ENCODE data around the gene ABLIM2. TPM values are rescaled to one million over a fixed set of nuclear protein-coding genes. Genes with fewer than 3 reads are reported as not detected.

Gene ABLIM2
- total and polyA plus RNA-seq, 2 of the 4 experiments (the other 2 are of a cell fraction) = under 0.01 to 0.10 TPM

GRCh38 chr4:7955393-7955792 lies 203.2 kb downstream of the ABLIM2 start:
- H3K14ac ChIP-seq (replicated peaks; ENCODE audit: low read depth, low read length) = peak overlapping the region; percentile 29; the same call in 1 of the 2 replicates
- no peak overlapping the region for H3K4me2 ChIP-seq (ENCODE audit: low read depth, low read length)
- no peak overlapping the region for H3K23ac ChIP-seq (ENCODE audit: low read depth, low read length)
- dilution Hi-C loops (cut with HindIII; ENCODE audit: low sequenced_read_pairs, unreplicated experiment) = no loop called here
- no peak overlapping the region; the same call in 1 of the 2 replicates for H4K91ac ChIP-seq (ENCODE audit: insufficient read depth, low read depth, low read length)
- H3K79me1 ChIP-seq (ENCODE audit: low read depth in 1 of 2, low read length in 2 of 2) = peaks cover 0 to 10% of the 10 kb centered on the region in 2 experiments; a peak in 2 of 4 replicates
- DNase-seq = no peak
- H2AK5ac ChIP-seq (ENCODE audit: low read depth, low read length) = peak overlapping the region; percentile 81
- WGBS, 2 experiments (ENCODE audit: extremely low coverage in 2 of 2, insufficient read length in 1 of 2) = 100% methylated on average over 2 of the region's 4 CpGs; no CpG with 5 or more reads in 1 of the 2 experiments
- 0 out of 4 replicates have a peak overlapping the region, but pooled peaks of 1 of the 2 experiments have one; percentile 9 for H4K8ac ChIP-seq (ENCODE audit: low read depth in 2 of 2, low read length in 2 of 2)
- peak overlapping the region; percentile 49; the same call in 1 of the 2 replicates for H2BK20ac ChIP-seq (ENCODE audit: low read depth, low read length)
- H3K4me3 ChIP-seq (ENCODE audit: insufficient read depth, low read depth, low read length) = no peak overlapping the region
- peaks cover 17% of the 10 kb centered on the region for H3K9me1 ChIP-seq (ENCODE audit: insufficient read depth, low read length)
- H3K4ac ChIP-seq (ENCODE audit: low read depth, low read length) = no peak overlapping the region
- no TSS peak for BruUV-seq (replicated peaks)
- CTCF ChIA-PET = interaction anchor here (1.1 kb wide), 1 partner anchor 151 kb away, joined by 3 read pairs; no protein-coding TSS in a partner anchor
- no peaks in the 10 kb centered on the region for H3K27me3 ChIP-seq (ENCODE audit: control insufficient read depth, insufficient read depth, low read length)
- no peak overlapping the region for H3K27ac ChIP-seq (ENCODE audit: insufficient read depth, low read length)
- H2AK9ac ChIP-seq (replicated peaks; ENCODE audit: low read depth, low read length, poor library complexity) = no peak overlapping the region
- no peak overlapping the region; the same call in 1 of the 2 replicates for H3K18ac ChIP-seq (ENCODE audit: low read depth, low read length)
- 0 out of 2 replicates have a peak, but pooled peaks cover 2% of the 10 kb centered on the region for H3K9me3 ChIP-seq (ENCODE audit: control insufficient read depth, insufficient read depth, low read length)
- ATAC-seq (ENCODE audit: low read depth) = no peak
- peaks cover 12% of the 10 kb centered on the region for H3K4me1 ChIP-seq (ENCODE audit: control insufficient read depth, insufficient read depth, low read length)
- no peak for TF ChIP-seq MAFK (IDR thresholded peaks at IDR 0.05; ENCODE audit: low read depth, low read length)
- no peak for TF ChIP-seq MXI1 (IDR thresholded peaks at IDR 0.05; ENCODE audit: borderline replicate concordance, low read depth, low read length)
- no peak for TF ChIP-seq POLR2A (IDR thresholded peaks at IDR 0.05; ENCODE audit: low read depth, low read length)
- no peak for TF ChIP-seq RCOR1 (IDR thresholded peaks at IDR 0.05; ENCODE audit: insufficient replicate concordance, low read length)
- TF ChIP-seq CHD1 (IDR thresholded peaks at IDR 0.05; ENCODE audit: low read depth, low read length) = no peak
- no peak for TF ChIP-seq FOS (IDR thresholded peaks at IDR 0.05; ENCODE audit: low read depth, low read length)
- TF ChIP-seq RFX5 (IDR thresholded peaks at IDR 0.05; ENCODE audit: low read depth, low read length) = no peak
- peak overlapping the region; percentile 27; the same call in 1 of the 2 replicates for H2BK120ac ChIP-seq (ENCODE audit: low read depth, low read length)
- H2BK5ac ChIP-seq (ENCODE audit: low read depth, low read length, poor library complexity, severe bottlenecking) = no peak overlapping the region
- POLR2A ChIA-PET (ENCODE audit: unreplicated experiment) = interaction anchor here (0.8 kb wide), 1 partner anchor 87 kb away, joined by 9 read pairs; no protein-coding TSS in a partner anchor
- no peak overlapping the region for H3K9ac ChIP-seq (ENCODE audit: low read depth, low read length)
- intact Hi-C loops (cut with micrococcal nuclease) = no loop called here
- no peak overlapping the region for H4K5ac ChIP-seq (ENCODE audit: low read depth, low read length)
- no peak overlapping the region for H3K56ac ChIP-seq (ENCODE audit: extremely low read depth, insufficient read depth, low read length)
- no peaks in the 10 kb centered on the region for H4K20me1 ChIP-seq (ENCODE audit: insufficient read depth, low read length)
- in situ Hi-C loops (cut with MboI; ENCODE audit: low sequenced_read_pairs) = no loop called here
- no peak overlapping the region for H2AFZ ChIP-seq (replicated peaks; ENCODE audit: low read length, poor library complexity)
- H2BK15ac ChIP-seq (ENCODE audit: low read depth, low read length) = peak overlapping the region; percentile 86
- no peaks in the 10 kb centered on the region for H3K36me3 ChIP-seq (ENCODE audit: control insufficient read depth, insufficient read depth, low read length)
